CD4-positive, alpha-beta memory T cell (primary cell): ENCODE measurements around the gene NCF4. TPM values are rescaled to one million over a fixed set of nuclear protein-coding genes. Genes with fewer than 3 reads are reported as not detected.

Source experiments
- CTCF ChIA-PET: fragments of 350-600 bp; sonication (Branson Sonifier 250); formaldehyde crosslinking; loops from one replicate; lab custom pipeline; 2021; ENCODE audit warnings: inconsistent platforms; ENCODE audit not compliant: partially characterized antibody; lab: Charles Lee
- POLR2A ChIA-PET: fragments of 350-600 bp; sonication (Branson Sonifier 250); formaldehyde crosslinking; loops from one replicate; lab custom pipeline; 2021; ENCODE audit not compliant: partially characterized antibody; lab: Charles Lee
- DNase-seq, 5 donors: peaks; one replicate each; pipeline versions ENCODE4 v3.0.0 to v3.0.0-alpha.2; 2020 to 2022; ENCODE audit warnings: mixed read lengths in 1 of 5
- H3K27ac ChIP-seq: one replicate; pipeline ENCODE4 v1.7.0; 2013; ENCODE audit warnings: low read depth, low read length
- H3K27me3 ChIP-seq: 2 replicates; pipeline ENCODE4 v1.7.0; 2013; ENCODE audit warnings: mild to moderate bottlenecking, low read length, moderate library complexity; ENCODE audit not compliant: insufficient read depth
- H3K36me3 ChIP-seq: 2 replicates; pipeline ENCODE4 v1.7.0; 2013; ENCODE audit warnings: mild to moderate bottlenecking, low read length, moderate library complexity; ENCODE audit not compliant: insufficient read depth
- H3K4me1 ChIP-seq: 2 replicates; pipeline ENCODE4 v1.7.0; 2013; ENCODE audit warnings: mild to moderate bottlenecking, low read length, moderate library complexity; ENCODE audit not compliant: insufficient read depth
- H3K4me3 ChIP-seq, 2 donors: one replicate each; pipeline ENCODE4 v1.7.0; 2013; ENCODE audit warnings: low read length in 2 of 2, mild to moderate bottlenecking in 1 of 2
- H3K9me3 ChIP-seq, 2 donors: one replicate each; pipeline ENCODE4 v1.7.0; 2013; ENCODE audit warnings: low read length in 2 of 2, control low read depth in 1 of 2; ENCODE audit not compliant: control insufficient read depth in 1 of 2
- H3K27ac Mint-ChIP-seq, 7 donors: one replicate each; pipeline ENCODE4 v1.8.0; 2020 to 2021; ENCODE audit warnings: mixed read lengths in 7 of 7, mild to moderate bottlenecking in 6 of 7, inconsistent platforms in 3 of 7, moderate library complexity in 3 of 7
- H3K27me3 Mint-ChIP-seq, 2 donors: one replicate each; pipeline ENCODE4 v1.8.0; 2020 to 2021; ENCODE audit warnings: mixed read lengths in 2 of 2
- H3K36me3 Mint-ChIP-seq, 2 donors: one replicate each; pipeline ENCODE4 v1.8.0; 2020 to 2021; ENCODE audit warnings: mixed read lengths in 2 of 2, inconsistent platforms in 1 of 2, mild to moderate bottlenecking in 1 of 2
- H3K4me1 Mint-ChIP-seq, 4 donors: one replicate each; pipeline ENCODE4 v1.8.0; 2020 to 2021; ENCODE audit warnings: mixed read lengths in 4 of 4, mild to moderate bottlenecking in 1 of 4
- H3K4me3 Mint-ChIP-seq, 8 donors: one replicate each; pipeline ENCODE4 v1.8.0; 2020 to 2021; ENCODE audit warnings: mixed read lengths in 8 of 8, mild to moderate bottlenecking in 7 of 8, moderate library complexity in 6 of 8, inconsistent platforms in 3 of 8
- H3K9me3 Mint-ChIP-seq, 8 donors: one replicate each; pipeline ENCODE4 v1.8.0; 2020 to 2021; ENCODE audit warnings: mixed read lengths in 8 of 8, mild to moderate bottlenecking in 5 of 8, inconsistent platforms in 3 of 8, moderate library complexity in 1 of 8
- intact Hi-C: fragments of 100-400 bp; cut with micrococcal nuclease; formaldehyde crosslinking; loops from one replicate; pipeline ENCODE4 v1.15.1; 2023
- polyA plus RNA-seq, 2 donors: library from polyadenylated mRNA; unstranded; fragments of 300-500 nt; fragmentation: Illumina TruSeq; gene quantifications; one replicate each; pipeline ENCODE4 v1.2.3, GENCODE V29; 2021
- total RNA-seq, 2 experiments: library from RNA; stranded (reverse); gene quantifications; one replicate each; pipeline ENCODE4 v1.2.3, GENCODE V29; 2021

The NCF4 gene
- total and polyA plus RNA-seq, 4 experiments from 2014 or later: 16.6 to 28.0 (median 22.1) TPM

- H3K27me3 Mint-ChIP-seq: peaks cover 15 to 17% of the 10 kb centered on the region in 2 donors
Observed at GRCh38 chr22:36828815-36829214, 32.0 kb upstream of the NCF4 start.

GRCh38 chr22:36829370-36830002 is 31.3 kb upstream of the NCF4 start:
- Mint-ChIP-seq H3K9me3 (peaks cover 0 to 3% (median 0%) of the 10 kb centered on the region in 8 donors), H3K27ac (peak overlapping the region in 1 of 7 donors; percentile 6), H3K4me1 (peaks cover 20 to 33% (median 28%) of the 10 kb centered on the region in 4 donors), H3K36me3 (no peaks in the 10 kb centered on the region), H3K4me3 (peak overlapping the region in 2 of 8 donors; percentile 8 to 14), H3K27me3 (peaks cover 14 to 15% of the 10 kb centered on the region in 2 donors)
- H3K4me1 ChIP-seq: peaks cover 23% of the 10 kb centered on the region
- POLR2A ChIA-PET: no interaction called here
- DNase-seq: no peak
- H3K27ac ChIP-seq: no peak overlapping the region
- no peaks in the 10 kb centered on the region for H3K36me3 ChIP-seq
- no peak overlapping the region for H3K4me3 ChIP-seq
- peaks cover 7% of the 10 kb centered on the region for H3K27me3 ChIP-seq
- CTCF ChIA-PET: interaction anchor here (3.7 kb wide), 1 partner anchor 27 kb away, joined by 14 read pairs; no protein-coding TSS in a partner anchor
- no peaks in the 10 kb centered on the region for H3K9me3 ChIP-seq
- intact Hi-C loops: no loop called here

More at GRCh38 chr22:36828815-36829214, 32.0 kb upstream of the NCF4 start:
- POLR2A ChIA-PET: no interaction called here
- no peaks in the 10 kb centered on the region for H3K9me3 ChIP-seq
- Mint-ChIP-seq H3K36me3 (no peaks in the 10 kb centered on the region), H3K4me1 (peaks cover 20 to 33% (median 28%) of the 10 kb centered on the region in 4 donors), H3K9me3 (peaks cover 0 to 3% (median 0%) of the 10 kb centered on the region in 8 donors), H3K27ac (no peak overlapping the region), H3K4me3 (peak overlapping the region in 1 of 8 donors; percentile 17)
- H3K4me3 ChIP-seq: no peak overlapping the region
- H3K36me3 ChIP-seq: no peaks in the 10 kb centered on the region
- DNase-seq: peak in 1 of 5 donors; percentile 10
- H3K4me1 ChIP-seq: peaks cover 23% of the 10 kb centered on the region
- intact Hi-C loops: no loop called here
- H3K27ac ChIP-seq: no peak overlapping the region
- H3K27me3 ChIP-seq: peaks cover 7% of the 10 kb centered on the region
- CTCF ChIA-PET: no interaction called here

GRCh38 chr22:36830601-36831000 is 30.2 kb upstream of the NCF4 start:
- peak overlapping the region in 6 of 8 donors; percentile 5 to 62 (median 40) for H3K4me3 Mint-ChIP-seq
- intact Hi-C loops: no loop called here
- peaks cover 0 to 3% (median 0%) of the 10 kb centered on the region in 8 donors for H3K9me3 Mint-ChIP-seq
- Histone ChIP-seq H3K4me3 (no peak overlapping the region), H3K9me3 (no peaks in the 10 kb centered on the region), H3K27ac (no peak overlapping the region), H3K27me3 (peaks cover 7% of the 10 kb centered on the region), H3K4me1 (peaks cover 23% of the 10 kb centered on the region), H3K36me3 (no peaks in the 10 kb centered on the region)
- peaks cover 20 to 33% (median 28%) of the 10 kb centered on the region in 4 donors for H3K4me1 Mint-ChIP-seq
- POLR2A ChIA-PET: no interaction called here
- DNase-seq: peak in 4 of 5 donors; percentile 43 to 55 (median 48)
- no peaks in the 10 kb centered on the region for H3K36me3 Mint-ChIP-seq
- peak overlapping the region in 1 of 7 donors; percentile 18 for H3K27ac Mint-ChIP-seq
- peaks cover 15% of the 10 kb centered on the region in 2 donors for H3K27me3 Mint-ChIP-seq
- CTCF ChIA-PET: interaction anchor here (1.4 to 3.7 kb wide), 2 partner anchors 10 to 26 kb away, joined by 6 to 14 read pairs; no protein-coding TSS in a partner anchor

GRCh38 chr22:36831206-36831605 is 29.6 kb upstream of the NCF4 start:
- H3K4me1 ChIP-seq: peaks cover 23% of the 10 kb centered on the region
- ChIA-PET POLR2A (no interaction called here), CTCF (interaction anchor here (1.4 to 3.7 kb wide), 2 partner anchors 11 to 25 kb away, joined by 6 to 14 read pairs; no protein-coding TSS in a partner anchor)
- no peaks in the 10 kb centered on the region for H3K9me3 ChIP-seq
- Mint-ChIP-seq H3K27me3 (peaks cover 15 to 17% of the 10 kb centered on the region in 2 donors), H3K4me1 (peaks cover 20 to 33% (median 28%) of the 10 kb centered on the region in 4 donors), H3K4me3 (peak overlapping the region in 3 of 8 donors; percentile 22 to 62 (median 37)), H3K9me3 (peaks cover 0 to 3% (median 0%) of the 10 kb centered on the region in 8 donors), H3K27ac (no peak overlapping the region), H3K36me3 (no peaks in the 10 kb centered on the region)
- peaks cover 7% of the 10 kb centered on the region for H3K27me3 ChIP-seq
- intact Hi-C loops: no loop called here
- no peak overlapping the region for H3K27ac ChIP-seq
- H3K4me3 ChIP-seq: no peak overlapping the region
- H3K36me3 ChIP-seq: no peaks in the 10 kb centered on the region
- DNase-seq: no peak

GRCh38 chr22:36831717-36832116 is 29.1 kb upstream of the NCF4 start:
- no peaks in the 10 kb centered on the region for H3K9me3 ChIP-seq
- H3K27me3 ChIP-seq: peaks cover 7% of the 10 kb centered on the region
- H3K27me3 Mint-ChIP-seq: peaks cover 13 to 18% of the 10 kb centered on the region in 2 donors
- DNase-seq: no peak
- CTCF ChIA-PET: interaction anchor here (1.4 to 3.7 kb wide), 3 partner anchors 11 to 25 kb away, joined by 5 to 14 read pairs (median 6); no protein-coding TSS in a partner anchor
- peaks cover 20 to 33% (median 28%) of the 10 kb centered on the region in 4 donors for H3K4me1 Mint-ChIP-seq
- H3K4me3 Mint-ChIP-seq: no peak overlapping the region
- POLR2A ChIA-PET: no interaction called here
- H3K27ac Mint-ChIP-seq: no peak overlapping the region
- H3K4me3 ChIP-seq: no peak overlapping the region
- H3K27ac ChIP-seq: no peak overlapping the region
- no peaks in the 10 kb centered on the region for H3K36me3 ChIP-seq
- peaks cover 0 to 3% (median 0%) of the 10 kb centered on the region in 8 donors for H3K9me3 Mint-ChIP-seq
- intact Hi-C loops: no loop called here
- H3K36me3 Mint-ChIP-seq: no peaks in the 10 kb centered on the region
- H3K4me1 ChIP-seq: peaks cover 23% of the 10 kb centered on the region

GRCh38 chr22:36833073-36833472 is 27.7 kb upstream of the NCF4 start:
- Mint-ChIP-seq H3K9me3 (peaks cover 0 to 13% (median 3%) of the 10 kb centered on the region in 8 donors), H3K4me3 (no peak overlapping the region), H3K27me3 (peaks cover 15 to 18% of the 10 kb centered on the region in 2 donors), H3K36me3 (peaks cover 0 to 4% of the 10 kb centered on the region in 2 donors), H3K27ac (no peak overlapping the region), H3K4me1 (peaks cover 20 to 33% (median 28%) of the 10 kb centered on the region in 4 donors)
- no peaks in the 10 kb centered on the region for H3K36me3 ChIP-seq
- no peaks in the 10 kb centered on the region for H3K9me3 ChIP-seq
- intact Hi-C loops: no loop called here
- ChIA-PET POLR2A (no interaction called here), CTCF (interaction anchor here (1.2 to 1.4 kb wide), 2 partner anchors 13 to 20 kb away, joined by 5 read pairs; no protein-coding TSS in a partner anchor)
- no peak overlapping the region for H3K27ac ChIP-seq
- peaks cover 7% of the 10 kb centered on the region for H3K27me3 ChIP-seq
- no peak overlapping the region for H3K4me3 ChIP-seq
- DNase-seq: no peak
- peaks cover 23% of the 10 kb centered on the region for H3K4me1 ChIP-seq

GRCh38 chr22:36835903-36836302 is 24.9 kb upstream of the NCF4 start:
- Histone ChIP-seq H3K27ac (no peak overlapping the region), H3K4me3 (no peak overlapping the region), H3K4me1 (peaks cover 6% of the 10 kb centered on the region), H3K27me3 (no peaks in the 10 kb centered on the region), H3K36me3 (no peaks in the 10 kb centered on the region), H3K9me3 (no peaks in the 10 kb centered on the region)
- DNase-seq: no peak
- Mint-ChIP-seq H3K4me3 (no peak overlapping the region), H3K4me1 (peaks cover 6 to 10% (median 8%) of the 10 kb centered on the region in 4 donors), H3K36me3 (peaks cover 0 to 4% of the 10 kb centered on the region in 2 donors), H3K9me3 (peaks cover 0 to 19% (median 5%) of the 10 kb centered on the region in 8 donors), H3K27ac (no peak overlapping the region), H3K27me3 (peaks cover 19 to 22% of the 10 kb centered on the region in 2 donors)
- ChIA-PET CTCF (interaction anchor here (0.7 kb wide), 1 partner anchor 46 kb away, joined by 3 read pairs; no protein-coding TSS in a partner anchor), POLR2A (no interaction called here)
- intact Hi-C loops: no loop called here
